H9 (cell line): Measurements from ENCODE around the gene GPD1L. TPM values are rescaled to one million over a fixed set of nuclear protein-coding genes. Genes with fewer than 3 reads are reported as not detected.

Experiments
- DNase-seq: peaks from one replicate; pipeline ENCODE4 v3.0.0-alpha.2; 2017
- H2AFZ ChIP-seq: one replicate; pipeline ENCODE4 v1.6.1; 2013; ENCODE audit warnings: mild to moderate bottlenecking, low read length, control low read depth, moderate library complexity
- H2AK5ac ChIP-seq: 2 replicates; pipeline ENCODE4 v1.6.1; 2013; ENCODE audit warnings: low read length, control low read depth, mixed read lengths; ENCODE audit not compliant: insufficient read length
- H2BK120ac ChIP-seq: one replicate; pipeline ENCODE4 v1.6.1; 2013; ENCODE audit warnings: low read depth, mild to moderate bottlenecking, low read length, control low read depth, inconsistent platforms; ENCODE audit not compliant: poor library complexity, severe bottlenecking
- H2BK12ac ChIP-seq: 2 replicates; pipeline ENCODE4 v1.6.1; 2013; ENCODE audit warnings: low read length, control low read depth, mixed read lengths, low read depth; ENCODE audit not compliant: insufficient read length
- H2BK15ac ChIP-seq: 2 replicates; pipeline ENCODE4 v1.6.1; 2013; ENCODE audit warnings: low read depth, low read length, control low read depth
- H2BK20ac ChIP-seq: one replicate; pipeline ENCODE4 v1.6.1; 2013; ENCODE audit warnings: low read depth, mild to moderate bottlenecking, low read length, control low read depth, inconsistent platforms; ENCODE audit not compliant: poor library complexity, severe bottlenecking
- H2BK5ac ChIP-seq: 2 replicates; pipeline ENCODE4 v1.6.1; 2013; ENCODE audit warnings: low read length, control low read depth, mixed read lengths; ENCODE audit not compliant: insufficient read length
- H3K14ac ChIP-seq: 2 replicates; pipeline ENCODE4 v1.6.1; 2013; ENCODE audit warnings: low read length, control low read depth; ENCODE audit not compliant: insufficient read depth
- H3K18ac ChIP-seq: 2 replicates; pipeline ENCODE4 v1.6.1; 2013; ENCODE audit warnings: low read depth, mild to moderate bottlenecking, mixed read lengths, low read length, control low read depth; ENCODE audit not compliant: insufficient read length
- H3K23ac ChIP-seq: 2 replicates; pipeline ENCODE4 v1.6.1; 2013; ENCODE audit warnings: low read length, control low read depth, mixed read lengths, low read depth; ENCODE audit not compliant: insufficient read length
- H3K23me2 ChIP-seq: 2 replicates; pipeline ENCODE4 v1.6.1; 2013; ENCODE audit warnings: low read depth, mild to moderate bottlenecking, mixed read lengths, low read length, control low read depth; ENCODE audit not compliant: insufficient read length, poor library complexity, severe bottlenecking
- H3K27ac ChIP-seq: 2 replicates; pipeline ENCODE4 v1.5.1; 2013; ENCODE audit warnings: low read length, control low read depth, mixed read lengths, low read depth; ENCODE audit not compliant: insufficient read length
- H3K27me3 ChIP-seq: 2 replicates; pipeline ENCODE4 v1.6.1; 2013; ENCODE audit warnings: low read length, control low read depth, inconsistent platforms; ENCODE audit not compliant: insufficient read depth
- H3K4ac ChIP-seq: 2 replicates; pipeline ENCODE4 v1.6.1; 2013; ENCODE audit warnings: low read depth, mild to moderate bottlenecking, control low read depth, inconsistent platforms, low read length, moderate library complexity
- H3K4me1 ChIP-seq: 2 replicates; pipeline ENCODE4 v1.6.1; 2013; ENCODE audit warnings: low read length, control low read depth, inconsistent platforms; ENCODE audit not compliant: insufficient read depth
- H3K4me2 ChIP-seq: 2 replicates; pipeline ENCODE4 v1.6.1; 2013; ENCODE audit warnings: low read length, control low read depth, mixed read lengths; ENCODE audit not compliant: insufficient read length, insufficient read depth
- H3K56ac ChIP-seq: 2 replicates; pipeline ENCODE4 v1.6.1; 2013; ENCODE audit warnings: low read depth, mild to moderate bottlenecking, mixed read lengths, low read length, control low read depth; ENCODE audit not compliant: insufficient read length
- H3K79me1 ChIP-seq: 2 replicates; pipeline ENCODE4 v1.6.1; 2013; ENCODE audit warnings: low read depth, mild to moderate bottlenecking, moderate library complexity, low read length, control low read depth, inconsistent platforms; ENCODE audit not compliant: insufficient read depth, poor library complexity, severe bottlenecking
- H3K79me2 ChIP-seq: 2 replicates; pipeline ENCODE4 v1.6.1; 2013; ENCODE audit warnings: low read length, control low read depth, inconsistent platforms; ENCODE audit not compliant: insufficient read depth
- H3K9ac ChIP-seq: 2 replicates; pipeline ENCODE4 v1.6.1; 2013; ENCODE audit warnings: low read length, control low read depth, mixed read lengths; ENCODE audit not compliant: insufficient read length; ENCODE audit errors: extremely low read depth
- H3K9me3 ChIP-seq: one replicate; pipeline ENCODE4 v1.6.1; 2013; ENCODE audit warnings: low read depth, low read length, inconsistent platforms; ENCODE audit not compliant: control insufficient read depth
- H3T11ph ChIP-seq: one replicate; pipeline ENCODE4 v1.6.1; 2013; ENCODE audit warnings: mild to moderate bottlenecking, low read length, control low read depth, inconsistent platforms
- H4K20me1 ChIP-seq: one replicate; pipeline ENCODE4 v1.6.1; 2013; ENCODE audit not compliant: control insufficient read depth, insufficient read length, insufficient read depth
- H4K5ac ChIP-seq: 2 replicates; pipeline ENCODE4 v1.6.1; 2013; ENCODE audit warnings: low read depth, mild to moderate bottlenecking, mixed read lengths, low read length, control low read depth; ENCODE audit not compliant: insufficient read length
- H4K8ac ChIP-seq: replicated peaks from 2 replicates; pipeline ENCODE4 v1.6.1; 2013; ENCODE audit warnings: low read length, control low read depth, mixed read lengths, low read depth; ENCODE audit not compliant: insufficient read length
- H4K91ac ChIP-seq: 2 replicates; pipeline ENCODE4 v1.6.1; 2013; ENCODE audit warnings: low read depth, mild to moderate bottlenecking, moderate library complexity, mixed read lengths, low read length, control low read depth; ENCODE audit not compliant: insufficient read length
- H3K27ac Mint-ChIP-seq, 3 experiments: 2 replicates in 2 of 3; 3 replicates in 1 of 3; pipeline ENCODE4 v1.8.0; 2020 to 2021; ENCODE audit warnings: mixed read lengths in 3 of 3, mild to moderate bottlenecking in 1 of 3, moderate library complexity in 1 of 3
- H3K27me3 Mint-ChIP-seq: 2 replicates; pipeline ENCODE4 v1.8.0; 2021; ENCODE audit warnings: low read depth, mild to moderate bottlenecking, moderate library complexity, mixed read lengths
- H3K36me3 Mint-ChIP-seq, 3 experiments: 2 replicates in 2 of 3; 3 replicates in 1 of 3; pipeline ENCODE4 v1.8.0; 2020 to 2021; ENCODE audit warnings: low read depth in 3 of 3, mixed read lengths in 3 of 3; ENCODE audit not compliant: insufficient read depth in 1 of 3
- H3K4me1 Mint-ChIP-seq, 2 experiments: 2 replicates each; pipeline ENCODE4 v1.8.0; 2020; ENCODE audit warnings: mixed read lengths in 2 of 2
- H3K4me3 Mint-ChIP-seq, 2 experiments: 2 replicates in 1 of 2; 3 replicates in 1 of 2; pipeline ENCODE4 v1.8.0; 2020 to 2021; ENCODE audit warnings: mild to moderate bottlenecking in 2 of 2, mixed read lengths in 2 of 2, moderate library complexity in 1 of 2
- H3K9me3 Mint-ChIP-seq, 2 experiments: 2 replicates in 1 of 2; 3 replicates in 1 of 2; pipeline ENCODE4 v1.8.0; 2020; ENCODE audit warnings: mild to moderate bottlenecking in 2 of 2, mixed read lengths in 2 of 2, moderate library complexity in 1 of 2
- WGBS: extraction: QIAGEN DNeasy Blood & Tissue Kit; methylation state at CpG from one replicate; pipeline ENCODE4 v1.1.7; 2013; ENCODE audit warnings: missing lambda C conversion rate, low lambda C conversion rate, mixed read lengths; ENCODE audit not compliant: insufficient read length; ENCODE audit errors: extremely low coverage; 5-methylcytosine and 5-hydroxymethylcytosine counted together
- total RNA-seq: library from RNA; stranded (reverse); gene quantifications from 2 replicates; pipeline ENCODE4 v1.2.1, GENCODE V29; 2021
- TF ChIP-seq, protein P1 (sequence below): fragments of 200-600 bp; sonication (generic); conservative IDR thresholded peaks from 3 replicates; pipeline ENCODE4 v1.8.0; 2021; ENCODE audit warnings: antibody characterized with exemption, mild to moderate bottlenecking

Gene GPD1L
- total RNA-seq, 1 experiment from 2014 or later = 3.7 TPM

DNA sequence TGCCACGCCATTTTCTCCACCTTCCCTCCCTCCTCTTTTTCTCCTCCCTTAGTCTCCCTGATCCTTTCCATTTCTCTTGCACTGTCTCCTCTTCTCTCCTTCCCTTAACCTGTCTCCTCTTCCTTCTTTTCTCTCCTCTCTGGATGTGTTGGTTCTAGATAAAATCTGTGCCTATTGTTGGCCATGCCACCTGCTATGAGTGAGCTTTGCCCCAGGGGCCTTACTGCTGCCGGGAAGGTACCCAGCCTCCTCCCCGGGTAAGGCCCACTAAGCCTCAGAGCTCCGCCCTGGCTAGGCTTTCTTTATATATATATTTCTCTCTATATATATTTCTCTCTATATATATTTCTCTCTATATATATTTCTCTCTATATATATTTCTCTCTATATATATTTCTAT lies 14.7 kb downstream of the GPD1L start:
- no peaks in the 10 kb centered on the region for H3K23me2 ChIP-seq
- no peak overlapping the region for H4K91ac ChIP-seq
- no peak overlapping the region for H4K8ac ChIP-seq
- Mint-ChIP-seq H3K36me3 (no peaks in the 10 kb centered on the region), H3K4me1 (peaks cover 0 to 12% of the 10 kb centered on the region in 2 experiments; a peak in 2 of 4 replicates), H3K4me3 (no peak overlapping the region), H3K27me3 (no peaks in the 10 kb centered on the region), H3K27ac (no peak overlapping the region), H3K9me3 (no peaks in the 10 kb centered on the region)
- no peak overlapping the region for H2BK12ac ChIP-seq
- no peak overlapping the region for H3K14ac ChIP-seq
- H3K9ac ChIP-seq = no peak overlapping the region
- no peak overlapping the region for H3T11ph ChIP-seq
- no peak overlapping the region for H2BK15ac ChIP-seq
- peaks cover 3% of the 10 kb centered on the region; the same call in 1 of the 2 replicates for H3K4me1 ChIP-seq
- no peak overlapping the region for H3K4me2 ChIP-seq
- H3K9me3 ChIP-seq = no peaks in the 10 kb centered on the region
- H2BK120ac ChIP-seq = no peak overlapping the region
- no peaks in the 10 kb centered on the region for H4K20me1 ChIP-seq
- H3K18ac ChIP-seq = no peak overlapping the region
- H3K27me3 ChIP-seq = no peaks in the 10 kb centered on the region
- H2BK20ac ChIP-seq = no peak overlapping the region
- no peaks in the 10 kb centered on the region for H3K79me2 ChIP-seq
- TF ChIP-seq, protein P1, sequence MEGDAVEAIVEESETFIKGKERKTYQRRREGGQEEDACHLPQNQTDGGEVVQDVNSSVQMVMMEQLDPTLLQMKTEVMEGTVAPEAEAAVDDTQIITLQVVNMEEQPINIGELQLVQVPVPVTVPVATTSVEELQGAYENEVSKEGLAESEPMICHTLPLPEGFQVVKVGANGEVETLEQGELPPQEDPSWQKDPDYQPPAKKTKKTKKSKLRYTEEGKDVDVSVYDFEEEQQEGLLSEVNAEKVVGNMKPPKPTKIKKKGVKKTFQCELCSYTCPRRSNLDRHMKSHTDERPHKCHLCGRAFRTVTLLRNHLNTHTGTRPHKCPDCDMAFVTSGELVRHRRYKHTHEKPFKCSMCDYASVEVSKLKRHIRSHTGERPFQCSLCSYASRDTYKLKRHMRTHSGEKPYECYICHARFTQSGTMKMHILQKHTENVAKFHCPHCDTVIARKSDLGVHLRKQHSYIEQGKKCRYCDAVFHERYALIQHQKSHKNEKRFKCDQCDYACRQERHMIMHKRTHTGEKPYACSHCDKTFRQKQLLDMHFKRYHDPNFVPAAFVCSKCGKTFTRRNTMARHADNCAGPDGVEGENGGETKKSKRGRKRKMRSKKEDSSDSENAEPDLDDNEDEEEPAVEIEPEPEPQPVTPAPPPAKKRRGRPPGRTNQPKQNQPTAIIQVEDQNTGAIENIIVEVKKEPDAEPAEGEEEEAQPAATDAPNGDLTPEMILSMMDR = no peak
- WGBS = no CpG with 5 or more reads among the region's 4 CpGs
- DNase-seq = no peak
- H3K27ac ChIP-seq = no peak overlapping the region
- no peak overlapping the region for H3K4ac ChIP-seq
- no peak overlapping the region for H2AK5ac ChIP-seq
- H2BK5ac ChIP-seq = no peak overlapping the region
- no peak overlapping the region for H3K23ac ChIP-seq
- H3K56ac ChIP-seq = no peak overlapping the region
- H3K79me1 ChIP-seq = no peaks in the 10 kb centered on the region
- H4K5ac ChIP-seq = no peak overlapping the region
- no peak overlapping the region for H2AFZ ChIP-seq
